ENCODE results near the gene MYO3B.

DNA sequence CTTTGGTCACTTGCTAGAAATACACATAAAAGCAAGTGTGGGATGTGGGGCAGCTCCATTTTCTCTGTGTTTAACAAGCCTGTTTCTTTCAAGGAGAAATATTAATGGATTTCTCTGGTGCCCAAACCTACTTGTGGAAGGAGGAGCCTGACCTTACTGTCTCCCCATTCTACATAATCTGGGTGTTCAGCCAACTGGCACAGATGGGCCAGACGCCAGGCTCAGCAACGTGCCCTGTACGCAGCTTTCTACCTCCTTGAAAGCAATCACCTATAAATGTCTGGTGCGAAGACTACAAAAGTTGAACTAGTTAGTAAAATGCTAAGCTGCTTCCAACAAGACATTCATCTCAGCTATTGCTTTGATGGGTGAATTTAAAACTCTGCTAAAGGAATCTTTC lies 33.2 kb upstream of the MYO3B start:
- TF ChIP-seq, protein P1, sequence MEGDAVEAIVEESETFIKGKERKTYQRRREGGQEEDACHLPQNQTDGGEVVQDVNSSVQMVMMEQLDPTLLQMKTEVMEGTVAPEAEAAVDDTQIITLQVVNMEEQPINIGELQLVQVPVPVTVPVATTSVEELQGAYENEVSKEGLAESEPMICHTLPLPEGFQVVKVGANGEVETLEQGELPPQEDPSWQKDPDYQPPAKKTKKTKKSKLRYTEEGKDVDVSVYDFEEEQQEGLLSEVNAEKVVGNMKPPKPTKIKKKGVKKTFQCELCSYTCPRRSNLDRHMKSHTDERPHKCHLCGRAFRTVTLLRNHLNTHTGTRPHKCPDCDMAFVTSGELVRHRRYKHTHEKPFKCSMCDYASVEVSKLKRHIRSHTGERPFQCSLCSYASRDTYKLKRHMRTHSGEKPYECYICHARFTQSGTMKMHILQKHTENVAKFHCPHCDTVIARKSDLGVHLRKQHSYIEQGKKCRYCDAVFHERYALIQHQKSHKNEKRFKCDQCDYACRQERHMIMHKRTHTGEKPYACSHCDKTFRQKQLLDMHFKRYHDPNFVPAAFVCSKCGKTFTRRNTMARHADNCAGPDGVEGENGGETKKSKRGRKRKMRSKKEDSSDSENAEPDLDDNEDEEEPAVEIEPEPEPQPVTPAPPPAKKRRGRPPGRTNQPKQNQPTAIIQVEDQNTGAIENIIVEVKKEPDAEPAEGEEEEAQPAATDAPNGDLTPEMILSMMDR (IDR thresholded peaks at IDR 0.05) = no peak
- TF ChIP-seq EZH2 (IDR thresholded peaks at IDR 0.05; ENCODE audit: borderline replicate concordance, insufficient read depth, low read depth, low read length, poor library complexity, severe bottlenecking) = no peak

Data from B cell (primary cell).